ENCODE results near the gene ZSCAN12.
A peak's percentile ranks its signal among the peaks of the same experiment; 100 is the strongest.

DNA sequence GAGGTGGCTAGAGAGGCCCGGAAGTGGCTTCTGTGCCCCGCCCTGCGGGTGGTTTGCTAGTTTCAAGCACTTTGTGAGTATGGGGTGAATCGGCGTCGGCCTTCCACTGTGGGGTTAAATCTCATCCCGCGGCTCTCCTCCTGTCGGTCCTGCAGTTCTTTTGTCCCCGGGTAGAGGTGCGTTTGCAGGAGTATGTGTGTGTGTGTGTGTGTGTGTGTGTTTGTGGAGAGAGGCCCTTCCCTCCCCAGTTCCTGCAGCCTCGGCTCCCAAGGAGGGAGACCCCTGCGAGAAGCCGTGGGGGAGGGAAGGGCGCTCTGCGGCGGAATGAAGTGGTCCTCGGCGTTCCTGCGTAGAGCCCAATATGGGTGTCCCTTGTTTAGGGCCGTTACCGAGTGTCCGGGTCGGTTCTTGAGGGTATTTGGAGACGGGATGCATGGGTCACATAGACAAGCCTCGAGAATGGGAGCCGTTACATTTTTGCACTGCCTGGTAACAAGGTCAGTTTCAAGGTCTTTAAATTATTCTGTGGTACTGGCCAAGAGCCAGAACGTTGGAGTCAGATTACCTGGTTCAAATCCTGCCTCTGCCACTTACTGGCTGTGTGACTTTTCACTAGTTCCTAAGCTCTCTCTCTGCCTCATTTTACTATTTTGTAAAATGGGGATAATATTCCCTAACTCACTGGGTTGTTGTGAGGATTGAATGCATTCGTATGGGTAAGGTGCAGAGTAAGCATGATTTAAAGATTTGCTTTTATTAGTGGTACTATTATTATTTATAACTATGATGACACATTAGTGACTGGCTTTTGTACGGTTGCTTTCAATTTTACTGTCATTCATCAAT, 49.4 kb downstream of the ZSCAN12 start, which contains the start of gene ZKSCAN3:
- TF ChIP-seq, protein P1, sequence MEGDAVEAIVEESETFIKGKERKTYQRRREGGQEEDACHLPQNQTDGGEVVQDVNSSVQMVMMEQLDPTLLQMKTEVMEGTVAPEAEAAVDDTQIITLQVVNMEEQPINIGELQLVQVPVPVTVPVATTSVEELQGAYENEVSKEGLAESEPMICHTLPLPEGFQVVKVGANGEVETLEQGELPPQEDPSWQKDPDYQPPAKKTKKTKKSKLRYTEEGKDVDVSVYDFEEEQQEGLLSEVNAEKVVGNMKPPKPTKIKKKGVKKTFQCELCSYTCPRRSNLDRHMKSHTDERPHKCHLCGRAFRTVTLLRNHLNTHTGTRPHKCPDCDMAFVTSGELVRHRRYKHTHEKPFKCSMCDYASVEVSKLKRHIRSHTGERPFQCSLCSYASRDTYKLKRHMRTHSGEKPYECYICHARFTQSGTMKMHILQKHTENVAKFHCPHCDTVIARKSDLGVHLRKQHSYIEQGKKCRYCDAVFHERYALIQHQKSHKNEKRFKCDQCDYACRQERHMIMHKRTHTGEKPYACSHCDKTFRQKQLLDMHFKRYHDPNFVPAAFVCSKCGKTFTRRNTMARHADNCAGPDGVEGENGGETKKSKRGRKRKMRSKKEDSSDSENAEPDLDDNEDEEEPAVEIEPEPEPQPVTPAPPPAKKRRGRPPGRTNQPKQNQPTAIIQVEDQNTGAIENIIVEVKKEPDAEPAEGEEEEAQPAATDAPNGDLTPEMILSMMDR (IDR thresholded peaks at IDR 0.05; ENCODE audit: poor library complexity, severe bottlenecking), result no peak
- TF ChIP-seq EP300 (conservative IDR thresholded peaks at IDR 0.05; ENCODE audit: poor library complexity, severe bottlenecking) (no peak), POLR2AphosphoS5 (IDR thresholded peaks at IDR 0.05) (peak; percentile 87), SMC3 (conservative IDR thresholded peaks at IDR 0.05; ENCODE audit: poor library complexity) (peak; percentile 48), EZH2 (IDR thresholded peaks at IDR 0.05; ENCODE audit: borderline replicate concordance, insufficient read depth, low read length, poor library complexity, severe bottlenecking) (no peak), RAD21 (conservative IDR thresholded peaks at IDR 0.05) (no peak)

All from neural cell (in vitro differentiated cells).